GM18499 (cell line): ENCODE results near the gene GNPTAB.
"Not testable (repeated sequence)": the region's sequence is repeated elsewhere in the genome, so short reads cannot be mapped to it uniquely, and the experiment has no call there.

Experiments used
- ATAC-seq: cut with Tn5 transposase; IDR thresholded peaks from one replicate; pipeline ENCODE4 v1.9.1; 2021; ENCODE audit warnings: moderate number of reproducible peaks; ENCODE audit not compliant: insufficient read depth, unreplicated experiment

GNPTAB gene

DNA sequence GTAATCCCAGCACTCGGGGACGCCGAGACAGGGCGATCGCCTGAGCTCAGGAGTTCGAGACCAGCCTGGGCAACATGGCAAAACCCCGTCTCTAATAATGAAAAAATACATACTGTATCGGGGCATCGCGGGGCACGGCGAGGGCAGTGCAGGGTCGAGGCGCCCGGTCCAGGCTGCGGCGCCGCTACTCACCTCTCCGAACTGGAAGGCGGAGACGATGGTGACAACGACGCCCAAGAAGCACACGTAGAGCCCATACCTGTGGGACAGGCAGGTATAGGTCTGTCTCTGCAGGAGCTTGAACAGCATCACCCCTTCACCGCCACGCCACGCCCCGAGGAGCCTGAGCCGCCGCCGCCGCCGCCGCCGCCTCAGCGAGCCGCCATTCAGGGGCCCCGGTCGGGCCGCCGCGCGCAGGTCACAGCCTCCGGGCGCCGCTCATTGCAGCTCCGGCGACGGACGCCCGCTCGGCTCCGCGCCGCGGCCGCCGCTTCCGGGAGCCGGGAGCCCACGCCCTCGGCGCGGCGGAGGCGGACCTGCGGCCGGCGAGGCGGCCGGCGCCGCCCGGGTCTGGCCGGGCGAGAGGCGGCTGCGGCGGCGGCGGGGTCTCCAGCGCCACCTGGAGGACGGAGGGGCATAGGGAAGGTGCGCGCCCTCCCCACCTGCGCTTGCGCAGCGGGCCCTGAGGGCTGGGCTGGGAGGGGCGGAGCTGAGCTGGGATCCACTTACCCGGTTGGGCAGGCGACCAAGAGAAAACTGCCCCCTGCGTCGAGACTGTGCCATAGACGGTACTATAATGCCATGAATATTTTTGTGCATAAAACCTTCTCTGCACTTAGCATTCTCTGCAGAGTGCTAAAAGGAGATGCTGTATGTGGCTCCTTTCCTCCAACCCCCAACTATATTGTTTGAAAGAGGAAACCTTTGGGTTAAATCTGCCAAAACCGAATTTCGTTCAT, at the start of gene GNPTAB:
Gene GNPTAB (minus strand): TSS at position 593 of the 959 bp plus-strand sequence. CDS start 284 bp downstream, at position 309.
- peak; percentile 85 for ATAC-seq

DNA sequence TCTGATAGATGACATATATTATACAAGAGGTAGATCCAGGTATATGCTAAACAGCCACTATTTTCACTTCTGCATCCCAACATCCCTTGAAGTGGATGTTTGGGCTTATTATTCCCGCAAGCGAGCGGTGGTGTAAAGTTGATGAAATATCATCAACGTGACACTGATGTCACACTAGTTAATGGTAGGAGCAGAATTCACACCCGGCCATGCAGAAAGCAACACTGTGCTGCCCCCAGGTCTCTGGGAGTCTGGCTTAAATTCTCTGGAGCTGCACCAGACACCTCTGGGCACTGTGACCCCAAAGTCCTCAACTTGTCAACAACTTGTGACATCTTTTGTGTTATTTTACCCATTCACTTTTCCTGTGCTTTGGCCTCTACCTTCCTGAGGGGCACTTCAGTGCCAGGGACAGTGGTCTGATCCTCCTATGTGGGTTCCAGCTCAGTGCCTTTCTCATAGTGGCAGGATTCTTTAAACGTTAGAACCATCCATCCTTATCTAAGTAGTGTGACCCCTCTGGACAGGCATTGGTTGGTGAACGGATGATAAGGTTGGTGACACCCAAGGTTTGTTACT, 47.6 kb upstream of the GNPTAB start:
- no peak for ATAC-seq

DNA sequence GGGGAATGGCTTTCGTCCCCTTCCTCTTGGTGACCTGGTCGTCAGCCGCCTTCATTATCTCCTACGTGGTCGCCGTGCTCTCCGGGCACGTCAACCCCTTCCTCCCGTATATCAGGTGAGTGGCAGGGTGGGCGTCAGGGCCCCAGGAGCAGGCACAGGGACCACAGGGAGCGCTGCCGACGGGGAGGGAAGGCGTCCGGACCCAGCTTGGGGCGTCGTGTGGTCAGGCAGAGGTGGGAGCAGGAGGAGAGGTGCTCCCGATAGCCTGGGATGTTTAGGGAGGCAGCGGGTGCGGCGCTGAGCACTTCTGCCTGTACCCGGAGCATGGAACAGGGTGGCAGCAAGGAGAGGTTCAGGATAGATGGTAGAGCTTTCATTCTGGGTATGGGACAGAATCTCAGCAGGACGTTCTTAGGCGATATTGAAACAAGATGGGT, 47.1 kb upstream of the GNPTAB start:
- no peak for ATAC-seq

DNA sequence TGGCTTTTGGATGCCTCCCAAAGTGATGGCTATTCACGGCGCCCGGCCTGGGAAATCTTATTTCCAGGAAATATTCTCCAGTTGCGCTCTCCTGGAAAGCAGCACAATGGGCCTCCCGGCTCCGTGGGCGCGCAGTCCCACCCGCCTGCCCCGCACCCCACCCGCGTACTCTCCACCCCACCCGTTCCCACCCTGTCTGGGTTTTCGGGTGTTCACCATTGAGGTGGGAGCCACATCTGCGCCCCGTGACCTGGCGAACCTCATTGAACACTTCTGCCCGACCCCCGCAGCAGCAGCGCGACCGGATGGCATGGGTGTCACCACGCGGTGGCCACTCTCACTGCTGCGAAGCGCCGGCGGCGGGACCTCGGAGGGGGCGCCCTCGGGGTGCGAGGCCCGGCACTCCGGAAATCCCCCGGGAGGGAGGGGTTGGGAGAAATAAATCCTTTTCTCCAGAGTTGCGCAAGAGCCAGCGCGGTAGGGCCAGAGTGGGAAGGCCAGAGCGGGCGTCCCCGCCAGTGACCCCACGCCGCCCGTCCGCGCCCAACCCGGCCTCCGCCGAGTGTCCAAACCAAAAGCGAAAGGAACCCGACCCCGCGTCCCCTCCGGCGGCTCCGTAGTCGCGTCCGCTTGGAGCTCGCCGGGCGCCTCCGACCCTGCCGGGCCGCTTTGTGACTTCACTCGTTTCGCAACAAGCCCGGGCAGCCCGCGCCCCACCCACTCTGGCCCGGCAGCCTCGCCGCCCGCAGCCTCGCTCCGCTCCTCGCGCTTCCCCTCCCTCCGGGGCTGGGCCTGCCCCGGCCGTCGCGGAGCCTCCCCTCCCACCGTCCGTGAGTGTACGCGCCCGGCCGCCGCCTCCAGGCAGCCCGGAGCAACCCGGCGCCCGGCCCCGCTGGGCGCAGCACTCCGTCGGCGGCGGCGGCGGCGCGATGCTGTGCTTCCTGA, 46.4 kb upstream of the GNPTAB start, which contains the start of gene DRAM1:
Gene DRAM1 (plus strand): TSS at position 720 of the 945 bp plus-strand sequence. CDS start 210 bp downstream, at position 930.
- peak; percentile 69 for ATAC-seq

DNA sequence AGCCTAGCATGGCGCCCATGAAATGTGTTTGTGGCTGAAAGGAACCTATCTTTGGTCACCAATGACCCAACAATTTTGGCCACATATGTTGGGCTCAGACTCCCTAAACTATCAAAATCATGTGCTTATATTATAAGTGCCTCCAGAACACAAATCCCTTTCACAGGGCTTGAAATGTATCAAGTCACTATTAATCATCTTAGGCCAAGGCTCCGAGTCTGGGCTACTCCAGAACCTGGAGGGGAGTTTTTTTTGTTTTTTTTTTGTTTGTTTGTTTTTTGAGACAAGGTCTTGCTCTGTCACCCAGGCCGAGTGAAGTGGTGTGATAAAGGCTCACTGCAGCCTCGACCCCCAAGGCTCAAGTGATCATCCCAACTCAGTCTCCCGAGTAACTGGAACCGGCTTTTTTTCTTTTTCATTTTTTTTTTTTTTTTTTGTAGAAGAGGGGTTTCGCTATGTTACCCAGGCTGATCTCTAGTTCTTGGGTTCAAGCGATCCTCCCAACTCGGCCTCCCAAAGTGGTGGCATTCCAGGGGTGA, 45.6 kb upstream of the GNPTAB start:
- ATAC-seq: no peak

DNA sequence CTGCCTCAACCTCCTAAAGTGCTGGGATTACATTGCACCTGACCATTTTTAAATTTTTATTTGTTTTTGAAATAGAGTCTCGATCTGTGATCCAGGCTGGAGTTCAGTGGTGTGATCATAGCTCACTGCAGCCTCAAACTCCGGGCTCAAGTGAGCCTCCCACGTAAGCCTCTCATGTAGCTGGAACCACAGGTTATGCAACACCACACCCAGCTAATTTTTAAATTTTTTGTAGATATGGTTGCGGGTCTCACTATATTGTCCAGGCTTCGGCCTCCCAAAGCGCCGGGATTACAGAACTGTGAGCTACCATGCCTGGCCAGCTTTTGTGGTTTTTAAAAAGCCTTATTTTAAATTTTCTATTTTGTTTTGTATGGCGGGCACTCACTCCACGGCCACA, 44.4 kb upstream of the GNPTAB start:
- ATAC-seq: no peak

DNA sequence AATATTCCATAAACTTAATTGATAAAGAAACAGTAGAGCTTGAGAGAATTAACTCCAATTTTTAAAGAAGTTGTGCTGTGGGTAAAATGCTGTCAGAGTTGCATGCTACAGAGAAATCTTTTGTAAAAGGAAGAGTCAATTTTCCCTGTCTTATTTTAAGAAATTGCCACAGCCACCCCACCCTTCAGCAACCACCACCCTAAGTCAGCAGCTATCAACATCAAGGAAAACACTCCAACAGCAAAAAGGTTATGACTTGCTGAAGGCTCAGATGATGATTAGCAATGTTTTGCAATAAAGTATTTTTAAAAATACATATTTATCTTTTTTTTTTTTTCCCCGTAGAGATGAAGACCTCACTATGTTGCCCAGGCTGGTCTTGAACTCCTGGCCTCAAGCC, 40.2 kb upstream of the GNPTAB start:
- no peak for ATAC-seq

DNA sequence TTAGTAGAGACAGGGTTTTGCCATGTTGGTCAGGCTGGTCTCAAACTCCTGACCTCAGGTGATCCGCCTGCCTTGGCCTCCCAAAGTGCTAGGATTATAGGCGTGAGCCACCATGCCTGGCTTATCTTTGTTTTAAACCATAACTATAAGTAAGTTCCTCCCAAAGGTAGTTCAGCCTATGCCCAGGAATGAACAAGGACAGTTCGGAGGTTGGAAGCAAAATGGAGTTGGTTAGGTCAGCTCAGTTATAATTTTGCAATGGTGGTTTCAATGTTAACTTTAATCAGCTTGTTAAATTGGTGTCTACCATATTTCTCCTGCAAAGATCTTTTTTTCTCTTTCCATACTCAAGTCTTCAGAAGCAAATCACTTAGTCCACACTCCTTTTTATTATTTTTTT, 36.9 kb upstream of the GNPTAB start:
- ATAC-seq: not testable (repeated sequence)

DNA sequence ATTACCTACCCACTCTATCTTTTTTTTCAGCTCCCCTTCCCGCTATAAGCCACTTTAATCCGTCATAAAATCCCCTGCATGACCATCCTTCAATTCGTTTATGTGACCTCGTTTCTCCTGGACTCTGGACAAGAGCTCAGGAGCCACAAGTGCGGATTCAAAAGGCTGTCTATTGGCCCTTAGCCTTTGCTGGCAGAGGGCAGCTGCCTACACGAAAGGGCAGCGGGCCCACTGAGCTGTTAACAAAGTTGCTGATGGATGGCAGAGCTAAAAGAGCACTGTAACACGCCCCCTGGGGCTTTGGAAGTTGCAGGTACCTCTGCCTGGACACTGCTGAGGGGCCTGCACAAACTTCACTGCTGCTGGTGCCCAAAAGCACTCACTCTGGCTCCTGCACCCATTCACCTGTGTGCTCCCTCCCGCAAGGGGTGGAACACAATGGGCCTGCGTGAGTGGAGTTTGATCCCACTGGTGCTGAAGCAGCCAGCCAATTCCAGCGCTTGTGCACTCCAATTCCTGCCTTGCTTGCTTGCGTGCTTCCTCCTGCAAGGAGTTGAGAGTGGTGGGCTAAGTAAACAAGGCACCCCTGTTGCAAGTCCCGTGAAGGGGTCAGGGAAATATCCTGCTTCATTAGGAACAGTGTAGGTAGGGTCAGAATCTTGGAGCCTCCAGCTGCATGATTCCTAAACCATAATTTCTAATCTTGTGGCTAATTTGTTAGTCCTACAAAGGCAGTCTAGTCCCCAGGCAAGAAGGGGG, 36.0 kb upstream of the GNPTAB start:
- no peak for ATAC-seq

DNA sequence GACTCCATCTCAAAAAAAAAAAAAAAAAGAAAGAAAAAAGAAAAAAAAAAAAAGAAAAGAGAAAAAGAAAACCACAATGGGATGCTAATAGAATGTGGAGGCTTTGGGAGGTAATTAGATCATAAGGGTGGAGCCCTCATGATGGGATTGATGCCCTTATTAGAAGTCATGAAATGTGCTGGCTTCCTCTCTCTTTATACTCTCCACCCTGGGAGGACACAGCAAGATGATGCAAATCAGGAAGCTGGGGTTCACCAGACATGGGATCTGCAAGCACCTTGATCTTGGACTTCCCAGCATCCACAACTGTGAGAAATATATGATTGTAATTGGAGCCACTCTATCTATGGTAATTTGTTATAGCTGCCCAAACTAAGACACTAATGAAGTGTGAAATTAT, 33.2 kb upstream of the GNPTAB start:
- ATAC-seq: no peak

DNA sequence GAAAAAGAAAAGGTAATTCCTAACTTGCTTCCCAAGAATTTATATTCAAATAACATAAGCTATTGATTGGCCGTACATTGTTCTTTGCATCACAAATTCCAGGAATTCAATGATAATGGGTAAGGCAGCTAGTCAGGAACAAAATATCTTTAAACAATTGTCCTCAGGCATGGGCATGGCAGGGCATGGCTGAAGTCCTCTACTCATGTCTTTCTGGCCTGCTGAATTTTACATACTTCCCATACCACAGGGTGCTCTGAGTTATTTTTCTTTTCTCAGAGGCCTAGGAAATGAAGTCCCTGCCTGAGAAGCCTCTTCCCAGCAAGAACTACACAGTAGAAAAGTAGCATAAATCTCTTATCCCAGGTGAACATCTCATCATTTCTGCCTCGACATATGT, 31.5 kb upstream of the GNPTAB start:
- no peak for ATAC-seq

DNA sequence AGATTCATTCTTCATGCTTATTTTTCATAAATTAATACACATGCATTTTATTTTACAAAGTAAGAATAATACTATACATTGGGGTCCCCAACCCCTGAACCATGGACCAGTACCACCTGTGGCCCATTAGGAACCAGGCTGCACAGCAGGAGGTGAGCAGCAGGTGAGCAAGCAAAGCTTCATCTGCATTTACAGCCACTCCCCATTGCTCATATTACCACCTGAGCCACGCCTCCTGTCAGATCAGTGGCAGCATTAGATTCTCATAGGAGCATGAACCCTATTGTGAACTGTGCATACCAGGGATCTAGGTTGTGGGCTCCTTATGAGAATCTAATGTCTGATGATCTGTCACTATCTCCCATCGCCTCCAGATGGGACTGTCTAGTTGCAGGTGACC, 30.9 kb upstream of the GNPTAB start:
- not testable (repeated sequence) for ATAC-seq

DNA sequence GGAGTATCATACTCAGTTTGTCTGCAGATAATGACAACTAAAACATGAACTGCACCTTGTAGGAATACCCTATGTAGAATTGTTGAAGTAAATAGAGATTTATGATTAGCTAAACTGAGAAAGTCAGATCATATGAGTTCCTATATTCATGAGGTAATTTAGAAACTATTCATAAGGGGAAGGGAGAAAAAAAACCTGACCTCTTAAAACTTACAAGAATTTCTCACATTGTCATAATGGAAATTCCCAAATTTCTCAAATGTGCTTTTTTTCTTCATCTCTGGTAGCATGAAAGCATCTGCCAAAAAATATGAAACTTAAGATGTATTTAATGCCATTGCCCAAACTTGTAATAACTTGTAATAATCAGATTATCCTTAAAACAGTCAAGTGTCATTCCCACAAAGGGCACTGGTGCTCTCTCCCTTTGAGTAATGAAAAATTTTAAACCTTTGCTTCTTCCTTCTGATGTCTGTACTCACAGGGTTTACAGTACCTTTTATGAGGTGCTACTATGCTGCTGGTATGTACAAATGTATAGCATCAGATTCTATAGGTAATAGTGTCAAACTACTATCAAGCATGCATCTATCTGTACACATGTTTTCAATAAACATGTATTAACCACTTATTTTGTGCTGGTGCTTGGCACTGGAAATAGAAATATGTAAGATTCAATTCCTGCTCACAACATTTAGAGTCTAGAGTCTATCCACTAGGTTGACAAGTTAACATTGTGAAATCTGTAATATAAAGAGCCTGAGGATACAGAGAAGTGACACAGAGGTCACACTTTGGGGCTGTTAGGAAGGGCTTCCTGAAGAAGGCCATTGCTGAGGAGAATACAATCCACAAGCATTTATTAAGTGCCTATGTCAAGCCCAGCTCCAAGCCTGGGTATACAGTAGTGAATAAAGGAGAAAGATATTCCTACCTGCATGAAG, 29.2 kb upstream of the GNPTAB start:
- peak; percentile 45 for ATAC-seq

DNA sequence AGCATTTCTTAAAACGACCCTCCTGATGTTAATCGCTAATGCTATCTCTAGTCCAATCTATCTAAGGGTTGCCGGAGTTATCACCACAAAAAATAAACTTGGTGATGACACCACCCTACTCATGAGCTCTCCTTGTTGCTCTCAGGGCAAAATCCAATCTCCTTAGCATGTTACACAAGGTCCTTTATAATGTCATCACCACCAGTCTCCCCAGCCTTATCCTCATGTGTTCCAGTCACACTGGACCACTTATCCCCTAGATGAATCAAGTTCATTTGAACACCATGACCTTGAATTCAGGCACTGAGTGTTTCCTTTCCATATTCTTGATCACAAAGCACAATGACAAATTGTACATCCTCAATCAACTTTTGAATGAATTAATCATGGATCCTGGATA, 27.6 kb upstream of the GNPTAB start:
- ATAC-seq: no peak

DNA sequence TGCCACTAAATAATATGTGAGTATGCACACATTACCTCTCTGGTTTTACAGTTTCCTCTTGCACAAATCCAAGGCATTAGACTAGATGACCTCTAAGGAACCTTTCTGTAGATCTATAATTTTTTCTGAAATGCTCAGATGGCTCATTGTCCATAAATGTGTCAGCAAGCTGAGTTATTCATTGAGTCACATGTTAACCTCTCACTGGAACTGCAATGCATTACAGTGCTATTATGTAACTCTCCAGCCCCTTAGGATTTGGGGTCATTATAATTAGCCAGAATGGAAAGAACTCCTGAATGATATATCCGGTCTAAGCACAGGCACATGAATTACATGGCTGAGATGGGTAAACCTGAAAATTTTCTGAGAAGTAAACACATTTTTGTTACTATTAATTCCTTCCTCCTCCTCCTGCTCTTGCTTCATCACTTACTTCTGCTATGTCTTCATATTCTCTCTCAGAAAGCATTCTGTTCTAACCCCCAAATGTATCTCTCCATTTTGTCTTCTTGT, 26.3 kb upstream of the GNPTAB start:
- ATAC-seq: peak; percentile 36

DNA sequence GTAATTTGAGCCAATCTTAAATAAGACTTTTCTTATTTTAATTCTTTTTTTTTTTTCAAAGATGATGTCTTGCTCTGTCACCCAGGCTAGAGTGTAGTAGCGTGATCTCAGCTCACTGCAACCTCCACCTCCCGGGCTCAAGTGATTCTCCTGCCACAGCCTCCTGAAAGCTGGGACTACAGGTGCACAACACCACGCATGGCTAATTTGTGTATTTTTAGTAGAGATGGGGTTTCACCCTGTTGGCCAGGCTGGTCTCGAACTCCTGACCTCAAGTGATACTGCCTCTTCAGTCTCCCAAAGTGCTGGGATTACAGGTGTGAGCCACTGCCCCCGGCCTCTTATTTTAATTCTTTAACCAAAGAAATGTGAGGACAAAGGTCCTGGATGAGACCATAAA, 25.9 kb upstream of the GNPTAB start:
- peak; percentile 8 for ATAC-seq

DNA sequence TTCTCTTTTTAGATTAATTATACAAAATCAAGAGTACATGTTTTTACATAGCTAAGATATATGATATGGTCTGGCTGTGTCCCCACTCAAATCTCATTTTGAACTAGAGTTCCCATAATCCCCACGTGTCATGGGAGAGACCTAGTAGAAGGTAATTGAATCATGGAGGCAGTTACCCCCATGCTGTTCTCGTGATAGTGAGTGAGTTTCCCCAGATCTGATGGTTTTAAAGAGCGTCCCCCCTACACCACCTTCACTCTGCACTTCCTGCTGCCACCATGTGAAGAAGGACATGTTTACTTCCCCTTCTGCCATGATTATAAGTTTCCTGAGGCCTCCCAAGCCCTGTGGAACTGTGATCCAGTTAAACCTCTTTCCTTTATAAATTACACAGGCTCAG, 25.2 kb upstream of the GNPTAB start:
- no peak for ATAC-seq

DNA sequence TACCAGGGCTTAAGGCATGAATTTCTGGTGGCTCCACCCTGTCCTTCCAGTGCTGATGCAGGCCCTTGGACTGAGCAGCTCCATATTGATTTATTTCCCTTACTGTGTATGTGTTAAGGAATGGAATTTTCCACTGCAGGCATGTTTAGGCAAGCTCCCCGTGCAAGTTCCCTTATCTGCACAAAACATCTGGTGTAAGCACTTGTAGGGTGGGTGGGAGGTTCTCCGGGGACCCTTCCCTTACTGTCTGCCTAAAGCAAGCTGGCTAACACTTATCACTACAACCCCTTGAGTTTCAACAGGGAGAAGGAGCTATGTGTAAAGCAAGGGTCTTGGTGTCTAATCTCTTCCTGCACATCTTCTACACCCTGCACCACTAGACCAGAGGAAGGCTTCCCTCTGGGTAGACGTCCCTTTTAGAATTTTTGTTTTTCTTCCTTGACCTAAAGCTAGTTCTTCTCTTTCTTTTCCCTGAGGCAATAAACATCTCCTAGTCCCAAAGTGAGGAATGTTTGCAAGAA, 24.7 kb upstream of the GNPTAB start:
- ATAC-seq: no peak
